Measurements from ENCODE around the gene XPNPEP1. TPM values are rescaled to one million over a fixed set of nuclear protein-coding genes. Genes with fewer than 3 reads are reported as not detected.

The XPNPEP1 gene
- polyA plus RNA-seq, 1 donor (not counting 4 experiments of a cell fraction or from before 2014, with no cell fraction given): 96.2 TPM

GRCh38 chr10:109820620-109821405 lies 102.5 kb downstream of the XPNPEP1 start:
- dilution Hi-C loops (cut with MboI; ENCODE audit: extremely low pct_ligation_motif_present, low sequenced_read_pairs): no loop called here
- no peak for DNase-seq (ENCODE audit: low read depth, low spot score)
- FAIRE-seq: no peak
- Histone ChIP-seq H3K9me3 (ENCODE audit: control insufficient read depth, low read depth, low read length) (no peaks in the 10 kb centered on the region), H2AFZ (ENCODE audit: control insufficient read depth, low read length) (no peak overlapping the region), H3K9ac (ENCODE audit: control insufficient read depth, extremely low read depth, insufficient read depth, low read length) (no peak overlapping the region), H3K27ac (ENCODE audit: control insufficient read depth, insufficient read depth, low read length) (no peak overlapping the region), H3K9me1 (ENCODE audit: control insufficient read depth, extremely low read depth, insufficient read depth, low read length) (no peaks in the 10 kb centered on the region), H3K4me2 (ENCODE audit: control insufficient read depth, extremely low read depth, insufficient read depth, low read depth, low read length) (no peak overlapping the region), H3K79me2 (ENCODE audit: control insufficient read depth, insufficient read depth, low read length) (no peaks in the 10 kb centered on the region), H4K20me1 (ENCODE audit: control insufficient read depth, extremely low read depth, insufficient read depth, low read length) (no peaks in the 10 kb centered on the region), H3K4me3 (ENCODE audit: control insufficient read depth in 2 of 3, extremely low read depth in 1 of 3, insufficient read depth in 2 of 3, low read depth in 1 of 3, low read length in 3 of 3) (no peak overlapping the region), H3K36me3 (ENCODE audit: control insufficient read depth in 2 of 2, extremely low read depth in 1 of 2, insufficient read depth in 2 of 2, low read length in 2 of 2) (no peaks in the 10 kb centered on the region), H3K4me1 (ENCODE audit: control insufficient read depth, extremely low read depth, insufficient read depth, low read length) (no peaks in the 10 kb centered on the region), H3K27me3 (ENCODE audit: control insufficient read depth, extremely low read depth, insufficient read depth, low read length) (no peaks in the 10 kb centered on the region)
- TF ChIP-seq, protein P1, sequence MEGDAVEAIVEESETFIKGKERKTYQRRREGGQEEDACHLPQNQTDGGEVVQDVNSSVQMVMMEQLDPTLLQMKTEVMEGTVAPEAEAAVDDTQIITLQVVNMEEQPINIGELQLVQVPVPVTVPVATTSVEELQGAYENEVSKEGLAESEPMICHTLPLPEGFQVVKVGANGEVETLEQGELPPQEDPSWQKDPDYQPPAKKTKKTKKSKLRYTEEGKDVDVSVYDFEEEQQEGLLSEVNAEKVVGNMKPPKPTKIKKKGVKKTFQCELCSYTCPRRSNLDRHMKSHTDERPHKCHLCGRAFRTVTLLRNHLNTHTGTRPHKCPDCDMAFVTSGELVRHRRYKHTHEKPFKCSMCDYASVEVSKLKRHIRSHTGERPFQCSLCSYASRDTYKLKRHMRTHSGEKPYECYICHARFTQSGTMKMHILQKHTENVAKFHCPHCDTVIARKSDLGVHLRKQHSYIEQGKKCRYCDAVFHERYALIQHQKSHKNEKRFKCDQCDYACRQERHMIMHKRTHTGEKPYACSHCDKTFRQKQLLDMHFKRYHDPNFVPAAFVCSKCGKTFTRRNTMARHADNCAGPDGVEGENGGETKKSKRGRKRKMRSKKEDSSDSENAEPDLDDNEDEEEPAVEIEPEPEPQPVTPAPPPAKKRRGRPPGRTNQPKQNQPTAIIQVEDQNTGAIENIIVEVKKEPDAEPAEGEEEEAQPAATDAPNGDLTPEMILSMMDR (optimal IDR thresholded peaks at IDR 0.05 in 1 of 3, IDR thresholded peaks at IDR 0.05 in 1 of 3, conservative IDR thresholded peaks at IDR 0.05 in 1 of 3; ENCODE audit: extremely low read depth in 1 of 3, insufficient read depth in 2 of 3, low read length in 3 of 3): no peak
- TF ChIP-seq EZH2 (IDR thresholded peaks at IDR 0.05; ENCODE audit: low read length): no peak

- H2AFZ ChIP-seq (ENCODE audit: control insufficient read depth, low read length): no peak overlapping the region
- dilution Hi-C loops (cut with MboI; ENCODE audit: extremely low pct_ligation_motif_present, low sequenced_read_pairs): no loop called here
- H3K4me3 ChIP-seq (ENCODE audit: control insufficient read depth in 2 of 3, extremely low read depth in 1 of 3, insufficient read depth in 2 of 3, low read depth in 1 of 3, low read length in 3 of 3): no peak overlapping the region
- H3K9me1 ChIP-seq (ENCODE audit: control insufficient read depth, extremely low read depth, insufficient read depth, low read length): no peaks in the 10 kb centered on the region
- no peaks in the 10 kb centered on the region for H3K79me2 ChIP-seq (ENCODE audit: control insufficient read depth, insufficient read depth, low read length)
- FAIRE-seq: no peak
- H4K20me1 ChIP-seq (ENCODE audit: control insufficient read depth, extremely low read depth, insufficient read depth, low read length): no peaks in the 10 kb centered on the region
- DNase-seq (ENCODE audit: low read depth, low spot score): no peak
- H3K9ac ChIP-seq (ENCODE audit: control insufficient read depth, extremely low read depth, insufficient read depth, low read length): no peak overlapping the region
- H3K36me3 ChIP-seq (ENCODE audit: control insufficient read depth in 2 of 2, extremely low read depth in 1 of 2, insufficient read depth in 2 of 2, low read length in 2 of 2): no peaks in the 10 kb centered on the region
- H3K27ac ChIP-seq (ENCODE audit: control insufficient read depth, insufficient read depth, low read length): no peak overlapping the region
- no peaks in the 10 kb centered on the region for H3K4me1 ChIP-seq (ENCODE audit: control insufficient read depth, extremely low read depth, insufficient read depth, low read length)
- no peaks in the 10 kb centered on the region for H3K9me3 ChIP-seq (ENCODE audit: control insufficient read depth, low read depth, low read length)
- H3K4me2 ChIP-seq (ENCODE audit: control insufficient read depth, extremely low read depth, insufficient read depth, low read depth, low read length): no peak overlapping the region
- TF ChIP-seq, protein P1 (optimal IDR thresholded peaks at IDR 0.05 in 1 of 3, IDR thresholded peaks at IDR 0.05 in 1 of 3, conservative IDR thresholded peaks at IDR 0.05 in 1 of 3; ENCODE audit: extremely low read depth in 1 of 3, insufficient read depth in 2 of 3, low read length in 3 of 3): no peak
- no peak for TF ChIP-seq EZH2 (IDR thresholded peaks at IDR 0.05; ENCODE audit: low read length)
- no peaks in the 10 kb centered on the region for H3K27me3 ChIP-seq (ENCODE audit: control insufficient read depth, extremely low read depth, insufficient read depth, low read length)
Observed at GRCh38 chr10:109819807-109820206, 103.5 kb downstream of the XPNPEP1 start.

Small RNA genes lying within 50 kb of the gene (small RNA-seq; reads per million reads assigned to genes)
- 0 to 0.75 (median 0.07) reads per million in 3 experiments for gene RNU4-5P (ENCODE audit: insufficient read length in 3 of 3, low read depth in 3 of 3, low replicate concordance in 1 of 3)

Other genes with a start within 250 kb of the XPNPEP1 start
- 56.9 to 61.7 TPM (median 57.8 TPM) in 3 replicates for gene ADD3, start 84.5 kb upstream of the XPNPEP1 start, polyA plus RNA-seq